ENCODE data around the gene ERICH2. TPM values are rescaled to one million over a fixed set of nuclear protein-coding genes. Genes with fewer than 3 reads are reported as not detected.

The ERICH2 gene
- total RNA-seq, 1 donor = not detected

GRCh38 chr2:170779304-170779703 is 9.1 kb downstream of the ERICH2 start:
- H3K4me1 ChIP-seq (ENCODE audit: insufficient read depth, low read length) = no peaks in the 10 kb centered on the region
- H3K4me3 ChIP-seq (ENCODE audit: low read length) = no peak overlapping the region
- H3K27me3 ChIP-seq (ENCODE audit: insufficient read depth, low read length) = peaks cover 31% of the 10 kb centered on the region
- H3K9me3 ChIP-seq (ENCODE audit: low read depth, low read length) = no peaks in the 10 kb centered on the region

- no peaks in the 10 kb centered on the region for H3K9me3 ChIP-seq (ENCODE audit: low read depth, low read length)
- H3K4me3 ChIP-seq (ENCODE audit: low read length) = no peak overlapping the region
- H3K4me1 ChIP-seq (ENCODE audit: insufficient read depth, low read length) = no peaks in the 10 kb centered on the region
- peaks cover 44% of the 10 kb centered on the region for H3K27me3 ChIP-seq (ENCODE audit: insufficient read depth, low read length)
Observed at GRCh38 chr2:170782673-170783072, 12.5 kb downstream of the ERICH2 start.

GRCh38 chr2:170783549-170783948 is 13.4 kb downstream of the ERICH2 start:
- Histone ChIP-seq H3K9me3 (ENCODE audit: low read depth, low read length) (no peaks in the 10 kb centered on the region), H3K27me3 (ENCODE audit: insufficient read depth, low read length) (peaks cover 44% of the 10 kb centered on the region), H3K4me3 (ENCODE audit: low read length) (no peak overlapping the region), H3K4me1 (ENCODE audit: insufficient read depth, low read length) (no peaks in the 10 kb centered on the region)

GRCh38 chr2:170798996-170799395 is 28.8 kb downstream of the ERICH2 start:
- Histone ChIP-seq H3K9me3 (ENCODE audit: low read depth, low read length) (no peaks in the 10 kb centered on the region), H3K27me3 (ENCODE audit: insufficient read depth, low read length) (peaks cover 14% of the 10 kb centered on the region), H3K4me1 (ENCODE audit: insufficient read depth, low read length) (no peaks in the 10 kb centered on the region), H3K4me3 (ENCODE audit: low read length) (no peak overlapping the region)

GRCh38 chr2:170806548-170806947 is 36.4 kb downstream of the ERICH2 start:
- Histone ChIP-seq H3K4me1 (ENCODE audit: insufficient read depth, low read length) (no peaks in the 10 kb centered on the region), H3K27me3 (ENCODE audit: insufficient read depth, low read length) (peaks cover 6% of the 10 kb centered on the region), H3K9me3 (ENCODE audit: low read depth, low read length) (no peaks in the 10 kb centered on the region), H3K4me3 (ENCODE audit: low read length) (no peak overlapping the region)

GRCh38 chr2:170812710-170813600 is 42.8 kb downstream of the ERICH2 start:
- Histone ChIP-seq H3K4me3 (ENCODE audit: low read length) (no peak overlapping the region), H3K4me1 (ENCODE audit: insufficient read depth, low read length) (peaks cover 32% of the 10 kb centered on the region), H3K9me3 (ENCODE audit: low read depth, low read length) (no peaks in the 10 kb centered on the region), H3K27me3 (ENCODE audit: insufficient read depth, low read length) (peaks cover 55% of the 10 kb centered on the region)

- H3K27me3 ChIP-seq (ENCODE audit: insufficient read depth, low read length) = peaks cover 64% of the 10 kb centered on the region
- H3K9me3 ChIP-seq (ENCODE audit: low read depth, low read length) = no peaks in the 10 kb centered on the region
- H3K4me1 ChIP-seq (ENCODE audit: insufficient read depth, low read length) = peaks cover 39% of the 10 kb centered on the region
- H3K4me3 ChIP-seq (ENCODE audit: low read length) = no peak overlapping the region
Observed at GRCh38 chr2:170813611-170814532, 43.7 kb downstream of the ERICH2 start.

- Histone ChIP-seq H3K27me3 (ENCODE audit: insufficient read depth, low read length) (peaks cover 72% of the 10 kb centered on the region), H3K4me1 (ENCODE audit: insufficient read depth, low read length) (peaks cover 40% of the 10 kb centered on the region), H3K9me3 (ENCODE audit: low read depth, low read length) (no peaks in the 10 kb centered on the region), H3K4me3 (ENCODE audit: low read length) (no peak overlapping the region)
Observed at GRCh38 chr2:170814533-170815230, 44.5 kb downstream of the ERICH2 start.

GRCh38 chr2:170815311-170815710 is 45.1 kb downstream of the ERICH2 start:
- no peak overlapping the region for H3K4me3 ChIP-seq (ENCODE audit: low read length)
- H3K27me3 ChIP-seq (ENCODE audit: insufficient read depth, low read length) = peaks cover 75% of the 10 kb centered on the region
- H3K9me3 ChIP-seq (ENCODE audit: low read depth, low read length) = no peaks in the 10 kb centered on the region
- peaks cover 42% of the 10 kb centered on the region for H3K4me1 ChIP-seq (ENCODE audit: insufficient read depth, low read length)

- Histone ChIP-seq H3K4me3 (ENCODE audit: low read length) (peak overlapping the region; percentile 3), H3K27me3 (ENCODE audit: insufficient read depth, low read length) (peaks cover 82% of the 10 kb centered on the region), H3K4me1 (ENCODE audit: insufficient read depth, low read length) (peaks cover 48% of the 10 kb centered on the region), H3K9me3 (ENCODE audit: low read depth, low read length) (no peaks in the 10 kb centered on the region)
Observed at GRCh38 chr2:170815746-170816503, 45.7 kb downstream of the ERICH2 start.

GRCh38 chr2:170816504-170817092 is 46.4 kb downstream of the ERICH2 start, which contains the start of gene GAD1:
Gene GAD1, plus strand, starts transcription at chr2:170816887. Its CDS starts 1,705 bp downstream, at chr2:170818592.
- H3K9me3 ChIP-seq (ENCODE audit: low read depth, low read length) = no peaks in the 10 kb centered on the region
- H3K4me1 ChIP-seq (ENCODE audit: insufficient read depth, low read length) = peaks cover 55% of the 10 kb centered on the region
- peak within 1 kb of the TSS; percentile 6 for H3K4me3 ChIP-seq (ENCODE audit: low read length)
- H3K27me3 ChIP-seq (ENCODE audit: insufficient read depth, low read length) = peaks cover 88% of the 10 kb centered on the region

- Histone ChIP-seq H3K4me1 (ENCODE audit: insufficient read depth, low read length) (peaks cover 62% of the 10 kb centered on the region), H3K27me3 (ENCODE audit: insufficient read depth, low read length) (peaks cover 95% of the 10 kb centered on the region), H3K9me3 (ENCODE audit: low read depth, low read length) (no peaks in the 10 kb centered on the region), H3K4me3 (ENCODE audit: low read length) (peak overlapping the region; percentile 6)
Observed at GRCh38 chr2:170817093-170818035, 47.2 kb downstream of the ERICH2 start.
